Effector memory CD8-positive, alpha-beta T cell (primary cell): ENCODE measurements around the gene MNAT1.

Experiments
- ATAC-seq: fragments of 150-1000 bp; cut with Tn5 transposase; replicated peaks from 2 replicates; pipeline ENCODE4 v1.10.0; 2021; ENCODE audit warnings: mild to moderate bottlenecking, moderate library complexity
- DNase-seq, 3 experiments: peaks; one replicate each; pipeline ENCODE4 v3.0.0; 2021
- H3K27ac Mint-ChIP-seq, 2 donors: one replicate each; pipeline ENCODE4 v1.8.0; 2022; ENCODE audit warnings: mild to moderate bottlenecking in 2 of 2, mixed read lengths in 2 of 2, moderate library complexity in 2 of 2
- H3K27me3 Mint-ChIP-seq, 2 donors: one replicate each; pipeline ENCODE4 v1.8.0; 2022; ENCODE audit warnings: mixed read lengths in 2 of 2
- H3K36me3 Mint-ChIP-seq: one replicate; pipeline ENCODE4 v1.8.0; 2022; ENCODE audit warnings: mild to moderate bottlenecking, moderate library complexity, mixed read lengths; ENCODE audit not compliant: insufficient read depth
- H3K4me1 Mint-ChIP-seq, 2 donors: one replicate each; pipeline ENCODE4 v1.8.0; 2022; ENCODE audit warnings: low read depth in 2 of 2, mixed read lengths in 2 of 2
- H3K4me3 Mint-ChIP-seq, 2 donors: one replicate each; pipeline ENCODE4 v1.8.0; 2022; ENCODE audit warnings: mild to moderate bottlenecking in 2 of 2, mixed read lengths in 2 of 2, moderate library complexity in 2 of 2
- H3K9me3 Mint-ChIP-seq, 2 donors: one replicate each; pipeline ENCODE4 v1.8.0; 2022; ENCODE audit warnings: mixed read lengths in 2 of 2
- total RNA-seq, 9 experiments: gene quantifications; one replicate each; lab custom pipeline; 2026; lab: John Stamatoyannopoulos, UW

Gene MNAT1
- 10.5 to 25.8 (median 20.2) reads per million in 9 experiments for total RNA-seq

DNA sequence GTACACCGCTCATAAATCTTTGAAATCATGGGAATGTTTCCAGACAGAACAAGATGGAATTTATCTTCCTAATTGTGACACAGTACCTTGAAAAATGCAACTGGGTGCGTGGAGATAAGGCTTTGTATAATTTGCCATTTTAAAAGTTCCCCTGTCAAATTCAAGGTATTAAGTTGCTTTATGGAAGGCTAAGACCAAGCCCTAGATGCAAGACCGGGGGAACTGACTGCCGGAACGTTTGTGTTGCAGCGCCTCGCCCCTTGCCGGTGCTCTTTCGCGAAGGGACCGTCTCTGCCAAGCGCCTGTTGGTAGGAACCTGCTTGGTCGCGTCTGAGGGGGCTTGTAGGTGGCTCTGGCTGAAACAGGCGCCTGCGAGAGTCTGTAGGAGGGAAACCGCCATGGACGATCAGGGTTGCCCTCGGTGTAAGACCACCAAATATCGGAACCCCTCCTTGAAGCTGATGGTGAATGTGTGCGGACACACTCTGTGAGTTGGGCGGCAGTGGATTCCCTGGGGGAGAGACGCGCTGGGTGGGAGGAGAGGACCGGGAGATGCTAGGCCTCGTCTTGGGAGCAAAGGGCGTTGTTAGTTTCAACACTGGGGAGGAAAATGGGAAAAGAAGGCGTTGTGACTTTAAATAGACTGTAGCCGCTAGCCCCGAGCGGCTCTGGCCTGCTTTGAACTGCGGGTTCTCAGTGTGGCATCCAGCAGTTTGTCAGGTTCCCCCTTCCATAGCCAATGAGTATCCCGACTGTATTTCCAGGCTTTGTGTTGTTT, at the start of gene MNAT1:
Gene MNAT1 (plus strand): TSS at position 297 of the 778 bp plus-strand sequence. CDS start 102 bp downstream, at position 399.
- Mint-ChIP-seq H3K27me3 (peaks cover 3 to 17% of the 10 kb centered on the region in 2 donors), H3K27ac (peak within 1 kb of the TSS; percentile 98 to 99)

GRCh38 chr14:60686865-60687264, 47.7 kb upstream of the MNAT1 start:
- H3K27ac Mint-ChIP-seq = no peak overlapping the region
- no peaks in the 10 kb centered on the region for H3K4me1 Mint-ChIP-seq
- H3K9me3 Mint-ChIP-seq = no peaks in the 10 kb centered on the region
- no peak for DNase-seq
- H3K36me3 Mint-ChIP-seq = peaks cover 3% of the 10 kb centered on the region
- no peak overlapping the region for H3K4me3 Mint-ChIP-seq
- no peak for ATAC-seq
- peaks cover 6 to 25% of the 10 kb centered on the region in 2 donors for H3K27me3 Mint-ChIP-seq

More for the DNA sequence above, at the start of gene MNAT1:
- Mint-ChIP-seq H3K4me1 (peaks cover 16 to 28% of the 10 kb centered on the region in 2 donors), H3K36me3 (no peaks in the 10 kb centered on the region), H3K9me3 (peaks cover 0 to 2% of the 10 kb centered on the region in 2 donors), H3K4me3 (peak within 1 kb of the TSS; percentile 100)
- peak; percentile 97 for ATAC-seq
- DNase-seq = peak; percentile 66 to 81 (median 76)

DNA sequence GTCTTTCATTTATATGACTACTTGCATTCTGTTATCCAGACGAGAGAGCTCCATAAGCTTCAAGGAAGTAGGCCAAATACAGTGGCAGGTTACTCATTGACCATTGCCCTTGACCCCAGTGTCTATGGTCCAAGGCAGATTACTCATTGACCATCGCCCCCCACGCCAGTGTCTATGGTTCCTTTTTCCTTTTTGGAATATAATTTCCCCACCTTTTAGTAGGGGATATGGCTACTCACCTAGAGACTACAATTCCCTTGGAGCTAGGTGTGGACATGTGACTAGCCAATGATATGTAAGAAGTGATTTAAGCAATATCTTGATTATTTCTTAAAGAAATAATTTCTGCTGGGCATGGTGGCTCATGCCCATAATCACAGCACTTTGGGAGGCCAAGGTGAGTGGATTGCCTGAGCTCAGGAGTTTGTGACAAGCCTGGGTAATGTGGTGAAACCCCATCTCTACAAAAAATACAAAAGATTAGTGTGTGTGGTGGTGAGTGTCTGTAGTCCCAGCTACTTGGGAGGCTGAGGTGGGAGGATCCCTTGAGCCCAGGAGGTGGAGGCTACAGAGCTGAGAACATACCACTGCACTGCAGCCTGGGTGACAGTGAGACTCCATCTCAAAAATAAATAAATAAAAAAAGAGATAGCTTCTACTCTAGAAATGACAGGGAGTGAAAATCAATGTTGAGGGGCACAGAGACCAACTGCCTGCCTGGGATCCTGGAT, 43.0 kb upstream of the MNAT1 start:
- H3K4me3 Mint-ChIP-seq = no peak overlapping the region
- ATAC-seq (no peak), DNase-seq (no peak)
- peaks cover 3% of the 10 kb centered on the region for H3K36me3 Mint-ChIP-seq
- H3K4me1 Mint-ChIP-seq = no peaks in the 10 kb centered on the region
- no peak overlapping the region for H3K27ac Mint-ChIP-seq
- H3K9me3 Mint-ChIP-seq = no peaks in the 10 kb centered on the region
- H3K27me3 Mint-ChIP-seq = peaks cover 13 to 16% of the 10 kb centered on the region in 2 donors

GRCh38 chr14:60695327-60695726, 39.2 kb upstream of the MNAT1 start:
- H3K4me1 Mint-ChIP-seq = no peaks in the 10 kb centered on the region
- DNase-seq = no peak
- peaks cover 30 to 46% of the 10 kb centered on the region in 2 donors for H3K27me3 Mint-ChIP-seq

DNA sequence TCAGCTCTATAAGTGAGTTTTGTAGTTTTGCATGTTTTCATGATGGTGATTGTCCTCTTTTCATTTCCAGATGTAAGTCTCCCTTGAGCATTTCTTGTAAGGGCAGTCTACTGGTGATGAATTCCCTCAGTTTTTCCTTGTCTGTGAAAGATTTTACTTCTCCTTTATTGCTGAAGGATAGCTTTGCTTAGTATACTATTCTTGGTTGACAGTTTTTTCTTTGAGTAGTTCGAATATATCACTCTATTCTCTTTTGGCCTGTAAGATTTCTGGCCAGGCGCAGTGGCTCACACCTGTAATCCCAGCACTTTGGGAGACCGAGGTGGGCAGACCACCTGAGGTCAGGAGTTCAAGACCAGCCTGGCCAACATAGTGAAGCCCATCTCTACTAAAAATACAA, 34.0 kb upstream of the MNAT1 start:
- H3K27ac Mint-ChIP-seq = no peak overlapping the region
- no peaks in the 10 kb centered on the region for H3K36me3 Mint-ChIP-seq
- no peaks in the 10 kb centered on the region for H3K4me1 Mint-ChIP-seq
- H3K4me3 Mint-ChIP-seq = no peak overlapping the region
- peaks cover 40 to 57% of the 10 kb centered on the region in 2 donors for H3K27me3 Mint-ChIP-seq
- ATAC-seq (no peak), DNase-seq (no peak)
- peaks cover 8 to 16% of the 10 kb centered on the region in 2 donors for H3K9me3 Mint-ChIP-seq

More at GRCh38 chr14:60695327-60695726, 39.2 kb upstream of the MNAT1 start:
- Mint-ChIP-seq H3K36me3 (no peaks in the 10 kb centered on the region), H3K9me3 (peaks cover under 1 to 3% of the 10 kb centered on the region in 2 donors), H3K27ac (no peak overlapping the region), H3K4me3 (no peak overlapping the region)
- ATAC-seq = no peak

DNA sequence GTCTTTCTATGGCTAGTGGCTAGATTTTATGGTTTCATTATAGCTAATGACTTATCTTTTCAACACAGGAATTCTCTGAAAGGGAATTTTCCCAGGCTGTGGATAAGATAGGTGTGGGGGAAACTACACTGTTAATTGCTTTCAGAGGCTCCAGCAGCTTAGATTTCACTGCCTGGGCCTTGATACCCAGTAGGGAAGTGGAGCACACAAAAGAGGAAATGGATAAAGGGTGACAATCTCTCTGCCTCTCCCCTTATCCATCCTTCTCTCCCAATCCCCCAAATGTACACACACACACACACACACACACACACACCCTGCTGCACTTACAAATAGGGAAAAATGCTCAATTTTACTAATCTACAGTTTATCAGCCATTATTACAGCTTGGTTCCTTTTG, 29.5 kb upstream of the MNAT1 start:
- no peak for ATAC-seq
- Mint-ChIP-seq H3K27me3 (peaks cover 31 to 39% of the 10 kb centered on the region in 2 donors), H3K27ac (no peak overlapping the region), H3K36me3 (no peaks in the 10 kb centered on the region), H3K4me3 (no peak overlapping the region), H3K4me1 (no peaks in the 10 kb centered on the region), H3K9me3 (peaks cover 8 to 15% of the 10 kb centered on the region in 2 donors)
- DNase-seq = no peak

GRCh38 chr14:60707858-60708257, 26.7 kb upstream of the MNAT1 start:
- Mint-ChIP-seq H3K4me3 (no peak overlapping the region), H3K4me1 (no peaks in the 10 kb centered on the region), H3K27me3 (peaks cover 38 to 43% of the 10 kb centered on the region in 2 donors), H3K9me3 (no peaks in the 10 kb centered on the region), H3K27ac (no peak overlapping the region), H3K36me3 (peaks cover 3% of the 10 kb centered on the region)
- no peak for ATAC-seq
- no peak for DNase-seq

- no peaks in the 10 kb centered on the region for H3K4me1 Mint-ChIP-seq
- H3K9me3 Mint-ChIP-seq = no peaks in the 10 kb centered on the region
- peaks cover 29 to 39% of the 10 kb centered on the region in 2 donors for H3K27me3 Mint-ChIP-seq
These were observed 24.1 kb upstream of the MNAT1 start for GRCh38 chr14:60710494-60710893.

GRCh38 chr14:60713513-60713912, 21.0 kb upstream of the MNAT1 start:
- DNase-seq (no peak), ATAC-seq (no peak)
- H3K9me3 Mint-ChIP-seq = no peaks in the 10 kb centered on the region
- H3K4me3 Mint-ChIP-seq = no peak overlapping the region
- H3K36me3 Mint-ChIP-seq = peaks cover 3% of the 10 kb centered on the region
- H3K4me1 Mint-ChIP-seq = no peaks in the 10 kb centered on the region
- H3K27me3 Mint-ChIP-seq = peaks cover 19 to 39% of the 10 kb centered on the region in 2 donors
- no peak overlapping the region for H3K27ac Mint-ChIP-seq

More at GRCh38 chr14:60710494-60710893, 24.1 kb upstream of the MNAT1 start:
- H3K36me3 Mint-ChIP-seq = peaks cover 3% of the 10 kb centered on the region
- ATAC-seq (no peak), DNase-seq (no peak)
- H3K4me3 Mint-ChIP-seq = no peak overlapping the region
- H3K27ac Mint-ChIP-seq = no peak overlapping the region

DNA sequence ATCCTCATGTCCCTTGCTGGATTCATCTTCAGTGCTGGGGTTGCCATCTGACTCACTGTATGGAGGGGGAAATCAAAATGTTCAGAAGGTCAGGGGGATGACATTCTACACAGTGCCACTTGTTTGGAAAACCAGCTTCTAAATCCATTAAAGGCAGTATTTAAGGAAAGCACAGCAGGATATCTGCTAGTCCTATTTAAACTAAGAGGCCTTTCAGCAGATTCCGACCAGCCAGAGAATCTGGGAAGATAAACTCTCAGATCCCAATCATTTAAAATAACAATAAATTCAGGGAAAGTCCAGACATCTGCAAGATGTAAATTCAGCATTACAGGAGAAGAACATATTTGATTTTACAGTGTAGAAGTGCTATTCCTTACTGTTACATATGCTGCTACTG, 14.2 kb upstream of the MNAT1 start:
- Mint-ChIP-seq H3K27me3 (peaks cover 60 to 73% of the 10 kb centered on the region in 2 donors), H3K4me3 (peak overlapping the region; percentile 81 to 90), H3K36me3 (no peaks in the 10 kb centered on the region)

GRCh38 chr14:60720962-60721325, 13.6 kb upstream of the MNAT1 start:
- no peaks in the 10 kb centered on the region for H3K9me3 Mint-ChIP-seq
- no peaks in the 10 kb centered on the region for H3K36me3 Mint-ChIP-seq
- ATAC-seq (no peak), DNase-seq (no peak)
- peaks cover 19 to 23% of the 10 kb centered on the region in 2 donors for H3K4me1 Mint-ChIP-seq
- H3K27ac Mint-ChIP-seq = no peak overlapping the region
- H3K4me3 Mint-ChIP-seq = peak overlapping the region; percentile 81 to 90
- peaks cover 64 to 78% of the 10 kb centered on the region in 2 donors for H3K27me3 Mint-ChIP-seq

More for the DNA sequence above, 14.2 kb upstream of the MNAT1 start:
- ATAC-seq = no peak
- Mint-ChIP-seq H3K4me1 (peaks cover 19 to 23% of the 10 kb centered on the region in 2 donors), H3K9me3 (no peaks in the 10 kb centered on the region), H3K27ac (no peak overlapping the region)
- DNase-seq = no peak

DNA sequence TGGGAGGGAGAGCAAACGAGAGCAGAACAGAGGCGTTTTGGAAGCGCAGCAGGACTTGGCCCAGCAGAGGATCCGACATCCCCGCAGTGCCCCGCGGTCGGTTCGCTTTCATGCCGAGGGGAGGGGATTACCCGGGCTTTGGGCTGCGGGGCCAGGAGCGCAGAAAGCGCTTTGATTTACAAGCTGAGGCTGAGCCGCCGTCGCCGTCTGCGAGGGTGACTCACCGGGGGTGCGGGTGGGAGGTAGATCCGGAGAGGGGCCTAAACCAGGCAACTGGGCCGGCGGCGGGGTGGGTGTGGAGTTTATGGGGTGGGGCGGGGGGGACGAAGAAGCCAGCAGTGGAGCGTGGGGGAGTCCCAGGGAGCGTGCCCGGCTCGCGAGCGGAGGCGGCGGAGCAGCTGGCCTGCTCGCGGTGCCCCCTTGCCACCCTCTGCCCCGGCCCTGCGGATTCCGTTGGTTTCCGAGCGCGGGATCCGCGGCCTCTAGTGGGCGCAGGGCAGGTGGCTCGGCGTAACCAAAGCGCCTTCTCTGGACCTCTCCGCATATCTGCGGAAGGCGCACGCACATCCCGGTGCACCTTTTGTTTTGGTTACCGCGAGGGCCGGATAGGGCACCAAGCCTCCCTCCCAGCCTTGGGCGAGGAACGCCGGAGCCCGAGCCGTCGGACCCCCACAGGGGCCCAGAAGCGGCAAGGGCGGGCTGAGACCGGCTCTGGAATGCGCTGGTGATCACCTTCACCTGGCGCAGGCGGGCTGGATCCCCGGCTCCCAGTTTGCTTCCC, 13.0 kb upstream of the MNAT1 start:
- Mint-ChIP-seq H3K36me3 (no peaks in the 10 kb centered on the region), H3K27me3 (peaks cover 66 to 80% of the 10 kb centered on the region in 2 donors), H3K27ac (no peak overlapping the region), H3K9me3 (no peaks in the 10 kb centered on the region), H3K4me1 (peaks cover 19 to 23% of the 10 kb centered on the region in 2 donors), H3K4me3 (peak overlapping the region; percentile 90 to 92)
- DNase-seq (peak; percentile 24 to 36 (median 27)), ATAC-seq (peak; percentile 69)

DNA sequence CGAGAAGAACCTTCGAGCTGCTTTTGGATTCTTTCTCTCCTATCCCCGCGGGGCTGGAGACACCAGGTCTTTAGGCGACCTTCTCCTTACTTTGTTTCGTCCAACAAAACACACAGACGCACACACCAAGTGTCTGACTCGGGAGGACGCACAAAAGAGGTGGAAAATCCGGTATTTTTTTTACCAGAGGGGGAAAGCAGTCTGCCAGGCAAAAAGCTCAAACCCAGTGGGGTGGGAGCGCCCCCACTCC, 12.5 kb upstream of the MNAT1 start:
- Mint-ChIP-seq H3K4me3 (peak overlapping the region; percentile 90 to 92), H3K36me3 (no peaks in the 10 kb centered on the region), H3K9me3 (no peaks in the 10 kb centered on the region), H3K27me3 (peaks cover 71 to 85% of the 10 kb centered on the region in 2 donors), H3K4me1 (peaks cover 19 to 23% of the 10 kb centered on the region in 2 donors), H3K27ac (no peak overlapping the region)
- no peak for ATAC-seq
- no peak for DNase-seq
